WI38 (cell line): ENCODE data around the gene PLG.

Experiments
- H3K4me3 ChIP-seq: 2 replicates; pipeline ENCODE4 v1.5.1; 2011; ENCODE audit warnings: low read depth, mild to moderate bottlenecking, control low read depth, low read length
- TF ChIP-seq, protein P1 (sequence below): IDR thresholded peaks from 2 replicates; pipeline ENCODE4 v1.5.1; 2012; ENCODE audit warnings: low read depth, mild to moderate bottlenecking, control low read depth, low read length

The PLG gene

GRCh38 chr6:160788806-160789205 is 86.8 kb downstream of the PLG start:
- TF ChIP-seq, protein P1, sequence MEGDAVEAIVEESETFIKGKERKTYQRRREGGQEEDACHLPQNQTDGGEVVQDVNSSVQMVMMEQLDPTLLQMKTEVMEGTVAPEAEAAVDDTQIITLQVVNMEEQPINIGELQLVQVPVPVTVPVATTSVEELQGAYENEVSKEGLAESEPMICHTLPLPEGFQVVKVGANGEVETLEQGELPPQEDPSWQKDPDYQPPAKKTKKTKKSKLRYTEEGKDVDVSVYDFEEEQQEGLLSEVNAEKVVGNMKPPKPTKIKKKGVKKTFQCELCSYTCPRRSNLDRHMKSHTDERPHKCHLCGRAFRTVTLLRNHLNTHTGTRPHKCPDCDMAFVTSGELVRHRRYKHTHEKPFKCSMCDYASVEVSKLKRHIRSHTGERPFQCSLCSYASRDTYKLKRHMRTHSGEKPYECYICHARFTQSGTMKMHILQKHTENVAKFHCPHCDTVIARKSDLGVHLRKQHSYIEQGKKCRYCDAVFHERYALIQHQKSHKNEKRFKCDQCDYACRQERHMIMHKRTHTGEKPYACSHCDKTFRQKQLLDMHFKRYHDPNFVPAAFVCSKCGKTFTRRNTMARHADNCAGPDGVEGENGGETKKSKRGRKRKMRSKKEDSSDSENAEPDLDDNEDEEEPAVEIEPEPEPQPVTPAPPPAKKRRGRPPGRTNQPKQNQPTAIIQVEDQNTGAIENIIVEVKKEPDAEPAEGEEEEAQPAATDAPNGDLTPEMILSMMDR: no peak

GRCh38 chr6:160789263-160790027 is 87.4 kb downstream of the PLG start:
- H3K4me3 ChIP-seq: no peak overlapping the region
- TF ChIP-seq, protein P1: no peak

More at GRCh38 chr6:160788806-160789205, 86.8 kb downstream of the PLG start:
- H3K4me3 ChIP-seq: no peak overlapping the region

GRCh38 chr6:160790028-160790792 is 88.2 kb downstream of the PLG start:
- TF ChIP-seq, protein P1: no peak
- H3K4me3 ChIP-seq: no peak overlapping the region

- TF ChIP-seq, protein P1: no peak
- H3K4me3 ChIP-seq: no peak overlapping the region
Measured at GRCh38 chr6:160791459-160791858, 89.4 kb downstream of the PLG start.

DNA sequence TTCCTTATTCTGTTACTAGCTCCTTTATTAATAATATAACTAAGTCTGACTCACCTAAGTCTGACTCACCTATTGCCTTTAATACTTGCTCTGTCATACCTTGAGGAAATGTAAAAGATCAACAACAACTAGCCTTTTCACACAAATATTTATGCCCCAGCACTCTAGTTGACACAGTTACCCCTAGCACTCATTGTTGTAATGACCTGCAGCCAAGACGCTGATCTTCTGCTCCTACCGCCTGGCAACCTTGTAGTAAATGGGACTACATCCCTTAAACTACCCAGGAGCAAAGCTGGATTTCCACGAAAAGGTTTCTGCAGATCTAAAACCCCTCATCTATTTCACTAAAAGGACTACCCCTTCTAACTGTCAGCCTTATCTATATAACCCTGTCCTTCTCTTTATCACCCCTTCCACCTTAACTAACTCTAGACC is 90.0 kb downstream of the PLG start:
- no peak overlapping the region for H3K4me3 ChIP-seq
- TF ChIP-seq, protein P1: no peak

- no peak overlapping the region for H3K4me3 ChIP-seq
- TF ChIP-seq, protein P1: no peak
Measured at GRCh38 chr6:160792708-160793107, 90.7 kb downstream of the PLG start.

- TF ChIP-seq, protein P1: no peak
- H3K4me3 ChIP-seq: no peak overlapping the region
Measured at GRCh38 chr6:160793652-160794051, 91.6 kb downstream of the PLG start.
